GM18867 (cell line): Measurements from ENCODE around the gene FBXO38.

ENCODE experiments used
- ATAC-seq: cut with Tn5 transposase; IDR thresholded peaks from one replicate; pipeline ENCODE4 v1.9.1; 2021; ENCODE audit warnings: mild to moderate bottlenecking, moderate library complexity; ENCODE audit not compliant: unreplicated experiment

Gene FBXO38

DNA sequence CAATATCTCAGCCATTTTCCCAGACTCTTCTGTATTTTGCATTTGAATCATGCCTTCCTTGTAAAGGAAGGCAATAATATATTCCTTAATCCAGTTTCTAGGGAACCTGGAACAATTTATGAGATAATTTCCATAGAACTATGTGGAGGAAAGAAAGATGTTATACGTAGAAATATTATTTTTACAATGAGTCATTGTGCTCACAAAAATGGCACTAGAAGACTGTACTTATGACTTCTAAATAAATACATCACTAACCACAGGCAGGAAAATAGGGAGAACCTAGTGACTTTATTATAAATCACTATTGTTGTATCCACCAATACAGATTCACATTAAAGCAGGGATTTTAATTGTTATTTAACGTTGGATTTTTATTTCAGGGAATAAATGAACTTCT, 87.6 kb downstream of the FBXO38 start:
- ATAC-seq, result no peak

DNA sequence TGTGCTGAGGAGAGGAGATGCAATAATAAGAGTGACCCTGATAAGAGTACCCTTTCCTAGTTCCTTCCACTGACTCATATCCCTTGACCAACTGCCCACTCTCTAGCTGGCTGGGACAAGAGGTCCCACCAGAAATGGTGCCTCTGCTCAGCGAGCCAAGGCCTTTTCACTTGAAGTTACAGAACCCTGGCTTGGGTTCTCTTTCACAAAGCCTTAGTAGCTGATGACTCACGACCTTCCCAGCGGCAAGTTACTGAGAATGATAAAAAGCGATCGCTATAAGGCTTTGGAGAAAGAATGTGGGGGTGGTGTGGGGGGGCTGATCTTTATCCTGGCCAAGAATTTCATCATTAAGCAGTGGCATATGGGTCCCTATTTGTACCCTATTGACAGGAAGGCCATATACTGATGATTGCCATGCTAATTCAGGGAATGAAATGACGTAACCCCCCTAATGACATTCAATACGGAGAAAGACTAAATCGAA, 90.3 kb downstream of the FBXO38 start:
- no peak for ATAC-seq

DNA sequence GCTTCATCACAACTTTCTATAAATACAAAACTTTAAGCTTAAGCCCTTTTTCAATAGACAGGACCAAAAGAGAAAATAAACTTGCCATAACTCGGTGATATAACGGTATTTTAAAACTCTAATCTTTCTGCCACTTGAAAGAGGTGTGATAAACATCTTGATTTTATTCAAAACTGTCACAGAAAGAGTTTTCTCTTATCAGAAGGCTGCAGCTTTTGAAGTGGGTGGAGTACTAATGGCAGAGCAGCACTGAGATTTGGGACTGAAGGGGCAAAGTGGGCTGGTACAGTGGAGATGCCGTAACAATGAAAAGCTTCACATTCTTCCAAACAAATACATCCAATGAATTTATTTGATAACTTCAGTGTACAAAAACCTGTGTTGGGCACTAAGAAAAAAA, 92.5 kb downstream of the FBXO38 start:
- ATAC-seq, result no peak

DNA sequence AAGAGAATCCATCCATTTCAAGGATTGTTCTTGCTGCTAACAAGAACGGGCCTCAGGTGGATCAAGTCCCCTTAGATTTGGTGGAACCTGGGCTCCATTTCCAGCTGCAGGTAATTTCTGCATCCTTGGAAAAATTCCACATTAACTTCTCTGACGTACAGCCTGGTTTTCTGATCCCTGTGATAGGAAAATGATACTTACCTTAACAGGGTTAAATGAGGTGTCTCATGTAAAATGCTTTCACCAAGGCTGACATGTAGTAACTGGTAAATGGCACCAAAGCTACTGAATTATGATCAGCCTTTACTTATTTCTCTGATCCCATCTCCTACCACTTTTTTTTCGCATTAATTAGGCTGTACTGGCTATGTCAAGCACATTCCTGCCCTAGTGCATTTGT, 93.7 kb downstream of the FBXO38 start:
- no peak for ATAC-seq

DNA sequence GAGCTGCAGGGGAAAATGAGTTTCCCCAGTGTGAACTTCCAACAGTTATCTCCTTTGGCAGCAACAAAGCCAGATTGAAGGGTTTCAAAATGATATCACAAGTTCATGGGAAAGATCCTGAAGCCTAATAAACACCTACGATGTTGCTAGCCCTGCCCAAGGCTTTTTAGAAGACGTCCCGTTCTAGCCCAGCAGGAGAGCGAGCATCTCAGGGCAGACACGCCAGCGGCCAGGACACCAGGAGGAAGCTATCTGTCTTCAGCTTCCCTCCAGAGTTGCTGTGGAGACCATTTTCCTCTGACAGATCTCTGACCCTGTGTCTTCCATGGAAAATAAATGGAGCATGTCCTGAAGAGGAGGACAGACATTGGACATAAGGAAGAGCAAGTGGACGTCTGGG, 98.4 kb downstream of the FBXO38 start:
- no peak for ATAC-seq

DNA sequence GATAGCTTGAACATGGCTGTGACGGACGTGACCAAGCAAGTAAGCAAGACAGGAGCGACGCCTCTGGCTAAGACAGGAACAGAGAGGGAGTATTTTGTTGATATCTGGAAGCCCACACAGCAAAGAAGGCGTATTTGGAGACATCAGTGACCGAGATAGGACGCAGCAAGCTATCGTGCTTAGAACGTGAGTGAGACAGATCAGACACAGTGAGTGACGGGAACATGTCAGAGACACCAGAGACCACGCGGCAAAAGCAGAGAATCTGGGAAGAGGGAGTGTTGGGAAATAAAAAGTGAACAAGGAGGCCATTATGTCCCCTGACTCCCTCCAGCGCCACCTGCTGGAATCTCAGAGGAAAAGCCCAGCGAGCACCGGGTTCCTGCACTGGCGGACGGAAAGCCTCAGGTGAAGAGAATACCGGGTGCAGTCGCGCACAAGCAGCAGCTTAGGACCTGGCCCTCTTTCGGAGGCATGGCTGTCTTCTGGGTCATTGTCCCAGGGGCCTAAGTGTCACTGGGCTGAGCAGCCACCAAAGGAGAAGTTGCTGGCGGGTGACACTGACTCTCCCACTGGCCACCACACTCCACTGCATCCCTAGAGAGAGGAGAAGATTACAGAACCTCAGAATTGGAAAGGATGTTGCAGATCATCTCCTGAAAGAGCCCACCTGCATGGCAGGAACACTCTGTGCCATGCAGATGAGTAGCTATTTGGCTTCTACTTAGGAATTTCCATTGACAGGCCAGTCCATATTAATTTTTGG, 99.1 kb downstream of the FBXO38 start:
- ATAC-seq, result peak; percentile 93

DNA sequence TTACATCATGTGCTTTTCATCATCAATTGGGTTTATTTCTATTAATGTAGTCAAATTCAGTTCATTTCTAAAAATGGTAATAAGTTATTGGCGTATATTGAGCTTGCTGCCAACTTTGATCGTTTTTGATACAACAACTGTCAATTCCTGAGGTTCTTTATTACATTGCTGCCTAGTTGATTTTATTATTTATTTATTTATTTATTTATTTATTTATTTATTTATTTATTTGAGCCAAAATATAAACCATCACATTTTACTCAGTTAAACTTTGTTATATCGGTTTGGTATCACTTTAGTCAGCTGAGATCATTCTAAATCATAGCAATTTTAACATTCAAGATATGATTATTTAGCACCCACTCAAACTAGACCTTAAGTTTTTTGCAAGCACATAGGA, 100.0 kb downstream of the FBXO38 start:
- no peak for ATAC-seq

DNA sequence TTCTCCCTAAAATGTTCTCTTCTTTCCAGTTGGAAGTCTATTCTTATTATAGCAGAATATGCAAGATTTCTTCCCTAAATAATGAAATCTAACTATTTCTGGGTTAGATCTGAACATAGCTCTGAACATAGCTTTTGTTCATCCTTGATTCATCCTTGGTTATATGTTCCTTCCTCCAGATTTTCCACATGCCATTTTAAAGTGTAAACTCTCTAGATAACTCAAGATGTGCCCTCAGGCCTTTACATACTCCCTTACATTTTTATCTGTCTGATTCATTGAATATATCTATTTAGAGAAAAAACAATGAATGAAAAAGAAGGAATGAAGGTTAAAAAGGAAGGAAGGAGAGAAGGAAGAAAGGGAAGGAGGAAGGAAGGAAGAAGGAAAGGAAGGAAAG, 100.9 kb downstream of the FBXO38 start:
- no peak for ATAC-seq

DNA sequence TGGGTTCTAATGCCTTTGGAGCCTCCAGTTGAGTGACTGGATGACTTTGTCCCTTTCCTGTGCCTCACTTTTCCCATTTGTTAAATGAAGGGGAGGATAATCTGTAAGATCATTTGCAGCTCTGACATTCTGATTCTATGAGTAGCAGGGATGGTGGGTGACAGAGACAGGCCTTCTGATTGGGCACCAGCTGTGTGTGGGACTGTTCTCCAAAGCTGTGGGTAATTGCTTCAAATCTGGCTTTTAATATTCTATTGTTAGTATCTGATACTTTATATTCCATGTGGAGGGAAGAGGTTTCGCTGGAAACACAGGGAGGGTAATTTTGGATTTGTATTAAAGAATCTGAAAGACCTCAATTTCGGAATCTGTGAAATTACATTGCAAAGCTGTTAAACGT, 102.7 kb downstream of the FBXO38 start:
- ATAC-seq, result no peak

DNA sequence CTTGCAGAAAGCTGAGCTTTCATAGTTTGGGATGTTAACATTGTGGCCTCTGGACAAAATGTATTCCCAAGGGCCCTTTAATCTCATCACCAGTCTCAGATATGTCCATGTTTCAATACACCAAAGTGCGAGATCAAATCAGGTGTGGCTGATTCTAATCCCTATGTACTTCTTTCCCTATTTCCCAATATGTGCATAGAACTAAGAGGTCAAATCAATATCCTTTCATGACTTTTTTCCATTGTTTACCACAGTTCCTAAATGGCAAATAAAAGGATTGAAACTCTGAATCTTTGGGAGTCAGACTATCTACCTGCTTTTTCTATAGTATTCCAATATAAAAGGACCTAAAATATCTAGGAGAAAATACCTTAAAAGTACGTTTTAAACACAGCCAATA, 105.0 kb downstream of the FBXO38 start:
- ATAC-seq, result no peak

DNA sequence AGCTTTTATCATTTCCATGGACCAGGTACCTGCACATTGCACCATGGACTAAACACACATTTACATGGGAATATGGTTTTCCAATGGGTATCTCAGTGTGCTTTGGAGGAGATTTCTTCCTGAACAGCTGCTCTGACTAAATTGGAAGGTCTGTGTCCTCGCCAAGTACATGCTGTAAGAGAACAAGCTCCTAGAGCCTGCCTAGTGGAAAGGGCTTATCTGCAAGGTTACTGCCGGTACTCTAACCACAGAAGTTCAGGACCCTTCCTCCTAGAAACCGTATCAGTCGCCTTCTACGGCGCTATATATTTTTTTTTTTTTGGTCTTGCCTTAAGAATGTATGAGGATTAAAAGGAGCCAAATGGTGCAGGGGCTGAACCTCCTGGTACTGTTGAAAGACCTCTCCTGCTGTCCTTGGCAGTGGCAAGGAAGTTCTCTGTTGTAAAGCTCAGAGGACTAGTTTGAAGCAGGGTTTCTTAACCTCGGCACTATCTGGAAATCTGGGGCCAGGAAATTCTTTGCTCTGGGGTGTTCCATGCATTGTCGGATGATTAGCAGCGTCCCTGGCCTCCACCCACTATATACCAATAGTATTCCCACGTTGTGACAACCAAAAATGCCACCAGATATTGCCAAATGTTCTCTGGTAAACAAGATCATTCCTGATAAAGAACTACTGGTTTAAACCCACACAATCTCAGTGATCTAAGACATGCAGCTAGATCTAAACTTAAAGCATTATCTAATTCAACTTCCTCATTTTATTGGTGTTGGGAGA, 107.4 kb downstream of the FBXO38 start:
- no peak for ATAC-seq

DNA sequence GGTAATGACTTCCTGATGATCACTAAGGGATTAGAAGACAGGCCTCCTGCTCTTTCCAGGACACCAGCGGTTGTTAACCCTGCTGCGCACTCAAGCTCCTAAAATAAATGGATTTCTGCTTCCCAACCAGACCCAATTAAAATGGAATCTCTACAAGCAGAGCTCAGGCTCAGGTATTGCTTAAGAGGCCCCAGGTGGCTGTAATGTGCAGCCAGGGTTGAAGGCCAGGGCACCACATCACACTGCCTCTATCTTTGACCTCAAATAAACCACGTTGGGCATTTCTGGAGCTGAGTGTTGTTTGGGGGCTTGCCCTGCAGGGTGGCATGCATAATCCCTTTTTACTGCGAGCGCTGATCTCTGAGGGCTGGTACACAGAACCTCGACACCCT, 108.0 kb downstream of the FBXO38 start:
- ATAC-seq, result no peak

DNA sequence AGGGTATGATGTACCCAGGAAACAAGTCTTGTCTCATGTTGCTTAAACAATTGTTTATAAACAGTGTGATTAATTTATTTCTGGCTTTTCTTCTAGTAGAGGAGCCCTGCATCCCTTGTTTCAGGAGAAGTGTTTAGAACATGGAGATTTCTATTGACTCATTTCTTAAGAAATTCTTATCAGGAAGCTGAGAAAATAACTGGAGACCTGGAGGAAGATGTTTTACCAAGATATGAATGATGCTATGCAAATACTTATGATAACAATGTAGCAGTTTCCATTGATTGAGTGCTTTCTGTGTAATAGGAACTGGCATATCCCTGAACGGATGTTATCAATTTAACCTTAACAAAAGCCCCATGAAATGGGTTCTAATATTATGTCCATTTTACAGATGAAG, 108.6 kb downstream of the FBXO38 start:
- no peak for ATAC-seq
